Kidney (tissue), 14 donors: ENCODE data around the gene ADA. TPM values are rescaled to one million over a fixed set of nuclear protein-coding genes. Genes with fewer than 3 reads are reported as not detected.
A peak's percentile ranks its signal among the peaks of the same experiment; 100 is the strongest.

Experiments used
- DNase-seq, 5 donors: peaks; one replicate each; pipeline ENCODE4 v3.0.0-alpha.2; 2013 to 2020
- FAIRE-seq: peaks from 2 replicates; lab custom pipeline; 2012; peaks lifted over from hg19 to GRCh38; lab: Jason Lieb, UNC
- H3K27ac ChIP-seq, 2 donors: one replicate each; pipeline ENCODE4 v1.7.0; 2013; ENCODE audit warnings: low read depth in 2 of 2, low read length in 2 of 2, inconsistent platforms in 1 of 2
- H3K27me3 ChIP-seq: one replicate; pipeline ENCODE4 v1.7.1; 2013; ENCODE audit warnings: low read length, inconsistent platforms; ENCODE audit not compliant: control insufficient read depth, insufficient read depth
- H3K36me3 ChIP-seq, 3 donors: one replicate each; pipeline versions ENCODE4 v1.7.0 to v1.7.1; 2013; ENCODE audit warnings: low read length in 3 of 3, control low read depth in 1 of 3, inconsistent platforms in 1 of 3; ENCODE audit not compliant: insufficient read depth in 3 of 3, control insufficient read depth in 2 of 3
- H3K4me1 ChIP-seq, 3 donors: one replicate each; pipeline versions ENCODE4 v1.7.0 to v1.7.1; 2013; ENCODE audit warnings: low read length in 3 of 3, inconsistent platforms in 1 of 3, low read depth in 1 of 3; ENCODE audit not compliant: control insufficient read depth in 2 of 3, insufficient read depth in 2 of 3
- H3K4me3 ChIP-seq, 3 donors: one replicate each; pipeline versions ENCODE4 v1.7.0 to v1.8.1; 2013; ENCODE audit warnings: low read length in 3 of 3, control low read depth in 1 of 3, inconsistent platforms in 1 of 3
- H3K9ac ChIP-seq, 3 donors: one replicate each; pipeline versions ENCODE4 v1.7.0 to v1.7.1; 2013; ENCODE audit warnings: low read length in 3 of 3, control low read depth in 1 of 3, inconsistent platforms in 1 of 3
- H3K9me3 ChIP-seq, 3 donors: one replicate each; pipeline versions ENCODE4 v1.7.0 to v1.7.1; 2013; ENCODE audit warnings: low read length in 3 of 3, control low read depth in 1 of 3, inconsistent platforms in 1 of 3; ENCODE audit not compliant: control insufficient read depth in 2 of 3, insufficient read depth in 1 of 3
- CTCF ChIP-seq: IDR thresholded peaks from 3 replicates; pipeline ENCODE4 v1.5.1; 2012; ENCODE audit warnings: mild to moderate bottlenecking, moderate library complexity, borderline replicate concordance; ENCODE audit not compliant: insufficient read depth; ENCODE audit errors: extremely low read depth
- intact Hi-C: fragments of 100-400 bp; cut with DNase I; formaldehyde crosslinking; loops from one replicate; pipeline ENCODE4 v1.11.1; 2022
- polyA plus RNA-seq: library from polyadenylated mRNA; stranded (reverse); fragments of 350-450 nt; fragmentation: Illumina TruSeq; extraction: RNeasy Lipid Tissue Mini Kit (QIAGEN cat#74804); gene quantifications from one replicate; pipeline ENCODE4 v1.2.3, GENCODE V29; 2014; ENCODE audit warnings: low read depth, low replicate concordance; ENCODE audit not compliant: insufficient read depth
- total RNA-seq: library from RNA; stranded (reverse); fragmentation: NEBNext Ultra II Directional; extraction: Animal tissue kit (Norgen Biotek cat#: 25700); gene quantifications from one replicate; pipeline ENCODE4 v1.2.1, GENCODE V29; 2021
- donor health status: control.
- donor health status: control.
- donor health status: control.
- donor health status: control.
- donor health status: control.
- donor health status: DM: yes; HTN: yes; CAD: no.
- donor health status: Normal renal cell carcinoma (clear cell type).

Gene ADA
- total and polyA plus RNA-seq, 2 donors from 2014 or later = 3.1 to 6.5 TPM

- intact Hi-C loops = no loop called here
- FAIRE-seq (no peak), DNase-seq (peak in 3 of 5 donors; percentile 43 to 84 (median 69))
- TF ChIP-seq CTCF = no peak
- Histone ChIP-seq H3K36me3 (no peaks in the 10 kb centered on the region), H3K4me1 (peaks cover 0 to 29% (median 16%) of the 10 kb centered on the region in 3 donors), H3K9me3 (no peaks in the 10 kb centered on the region), H3K27ac (peak within 1 kb of the TSS; percentile 72 to 87), H3K27me3 (no peaks in the 10 kb centered on the region), H3K4me3 (peak within 1 kb of the TSS; percentile 33 to 60 (median 46)), H3K9ac (peak within 1 kb of the TSS; percentile 7 to 51 (median 9))
Measured at GRCh38 chr20:44582311-44583025, 69.0 kb downstream of the ADA start, which contains the start of gene PKIG. Gene PKIG, plus strand, starts transcription at chr20:44582579. Its CDS starts 31,978 bp downstream, at chr20:44614557.

- H3K4me1 ChIP-seq = peaks cover 0 to 28% (median 21%) of the 10 kb centered on the region in 3 donors
- peak overlapping the region; percentile 72 to 87 for H3K27ac ChIP-seq
- no peaks in the 10 kb centered on the region for H3K9me3 ChIP-seq
Measured at GRCh38 chr20:44581515-44581914, 70.0 kb downstream of the ADA start.

GRCh38 chr20:44580581-44581268, 70.8 kb downstream of the ADA start:
- Histone ChIP-seq H3K27me3 (no peaks in the 10 kb centered on the region), H3K9me3 (no peaks in the 10 kb centered on the region), H3K4me3 (no peak overlapping the region), H3K36me3 (no peaks in the 10 kb centered on the region), H3K27ac (peak overlapping the region; percentile 72 to 87), H3K4me1 (peaks cover 0 to 25% (median 25%) of the 10 kb centered on the region in 3 donors), H3K9ac (peak overlapping the region in 1 of 3 donors; percentile 3)
- TF ChIP-seq CTCF = no peak
- DNase-seq (no peak), FAIRE-seq (no peak)
- intact Hi-C loops = no loop called here

More at GRCh38 chr20:44581515-44581914, 70.0 kb downstream of the ADA start:
- intact Hi-C loops = no loop called here
- Histone ChIP-seq H3K9ac (peak overlapping the region in 1 of 3 donors; percentile 3), H3K27me3 (no peaks in the 10 kb centered on the region), H3K4me3 (no peak overlapping the region), H3K36me3 (no peaks in the 10 kb centered on the region)
- no peak for FAIRE-seq
- no peak for DNase-seq
- no peak for TF ChIP-seq CTCF
